Muscle of arm (tissue), 12 donors: ENCODE measurements around the gene EIPR1. TPM values are rescaled to one million over a fixed set of nuclear protein-coding genes. Genes with fewer than 3 reads are reported as not detected.

Experiments used
- DNase-seq: peaks from one replicate; pipeline ENCODE4 v3.0.0-alpha.2; 2013
- polyA plus RNA-seq, 12 donors: library from polyadenylated mRNA; unstranded; fragments of 120-200 nt; gene quantifications; one replicate each; pipeline ENCODE4 v1.2.1, GENCODE V29; 2013; ENCODE audit not compliant: insufficient read length in 12 of 12

Gene EIPR1
- polyA plus RNA-seq, 12 donors = 13.8 to 28.9 (median 16.1) TPM; not detected in 1

- DNase-seq = no peak
Observed at GRCh38 chr2:3177891-3178577, 199.6 kb downstream of the EIPR1 start.

- no peak for DNase-seq
Observed at GRCh38 chr2:3176869-3177255, 200.8 kb downstream of the EIPR1 start.

- DNase-seq = no peak
Observed at GRCh38 chr2:3176071-3176868, 201.3 kb downstream of the EIPR1 start.

- DNase-seq = no peak
Observed at GRCh38 chr2:3175568-3175955, 202.1 kb downstream of the EIPR1 start.

- no peak for DNase-seq
Observed at GRCh38 chr2:3174626-3175567, 202.7 kb downstream of the EIPR1 start.

GRCh38 chr2:3173031-3173430 lies 204.6 kb downstream of the EIPR1 start:
- DNase-seq = no peak

- DNase-seq = no peak
Observed at GRCh38 chr2:3172265-3172935, 205.2 kb downstream of the EIPR1 start.

- DNase-seq = no peak
Observed at GRCh38 chr2:3171564-3172264, 205.9 kb downstream of the EIPR1 start.

GRCh38 chr2:3170792-3171455 lies 206.7 kb downstream of the EIPR1 start:
- DNase-seq = no peak

- no peak for DNase-seq
Observed at GRCh38 chr2:3169106-3169870, 208.3 kb downstream of the EIPR1 start.

GRCh38 chr2:3168230-3168891 lies 209.3 kb downstream of the EIPR1 start:
- no peak for DNase-seq

- no peak for DNase-seq
Observed at GRCh38 chr2:3163401-3163800, 214.2 kb downstream of the EIPR1 start.

- DNase-seq = no peak
Observed at GRCh38 chr2:3162442-3163077, 215.1 kb downstream of the EIPR1 start.

- DNase-seq = no peak
Observed at GRCh38 chr2:3160751-3161330, 216.8 kb downstream of the EIPR1 start.

- DNase-seq = no peak
Observed at GRCh38 chr2:3159782-3160545, 217.7 kb downstream of the EIPR1 start.

- no peak for DNase-seq
Observed at GRCh38 chr2:3154700-3155099, 222.9 kb downstream of the EIPR1 start.

GRCh38 chr2:3154146-3154545 lies 223.5 kb downstream of the EIPR1 start:
- DNase-seq = no peak
